K562 (cell line): Measurements from ENCODE around the gene ABT1. TPM values are rescaled to one million over a fixed set of nuclear protein-coding genes. Genes with fewer than 3 reads are reported as not detected.

Experiments
- ATAC-seq: fragments of 200-7000 bp; cut with Tn5 transposase; 3 replicates; pipeline ENCODE4 v1.9.1; 2020; ENCODE audit warnings: moderate library complexity
- BruUV-seq: library from RNA; stranded (reverse); fragments of 400-500 nt; replicated peaks from 2 replicates; lab custom pipeline; 2021; lab: Mats Ljungman, UMichigan
- CTCF ChIA-PET: fragments of 300-600 bp; formaldehyde crosslinking; extraction: SDS; loops from one replicate; lab custom pipeline; 2021; ENCODE audit warnings: low intra/inter-chr PET ratio; lab: Yijun Ruan, JAX
- POLR2A ChIA-PET: fragments of 300-600, 350-650 bp; sonication (Branson Sonifier 250); formaldehyde crosslinking; extraction: SDS; loops from one replicate; lab custom pipeline; 2021; ENCODE audit warnings: antibody characterized with exemption, inconsistent platforms; lab: Yijun Ruan, JAX
- DNase-seq, 4 experiments: peaks; one replicate each; pipeline versions ENCODE4 v3.0.0 to v3.0.0-alpha.2; 2011 to 2018; ENCODE audit warnings: low spot score in 3 of 4, mixed read lengths in 3 of 4; ENCODE audit errors: extremely low read depth in 1 of 4
- FAIRE-seq: peaks from 2 replicates; lab custom pipeline; 2011; peaks lifted over from hg19 to GRCh38; lab: Jason Lieb, UNC
- H2AFZ ChIP-seq: 2 replicates; pipeline ENCODE4 v1.6.0; 2011; ENCODE audit warnings: low read depth, low read length, control low read depth, inconsistent platforms
- H3K27ac ChIP-seq: fragments of 200-600 bp; 3 replicates; pipeline ENCODE4 v1.8.0; 2011; ENCODE audit warnings: low read depth, mild to moderate bottlenecking, control low read depth, inconsistent platforms, low read length, moderate library complexity, mixed read lengths; ENCODE audit errors: extremely low read depth
- H3K27me3 ChIP-seq, 2 experiments: fragments of 300-600 bp in 1 of 2; 2 replicates in 1 of 2; 3 replicates in 1 of 2; pipeline versions ENCODE4 v1.6.0 to v1.8.0; 2011; ENCODE audit warnings: inconsistent platforms in 2 of 2, low read length in 2 of 2, mild to moderate bottlenecking in 1 of 2, mixed read lengths in 1 of 2, moderate library complexity in 1 of 2; ENCODE audit not compliant: control insufficient read depth in 2 of 2, insufficient read depth in 2 of 2
- H3K36me3 ChIP-seq: fragments of 300-600 bp; 3 replicates; pipeline ENCODE4 v1.8.0; 2011; ENCODE audit warnings: mild to moderate bottlenecking, low read length, inconsistent platforms; ENCODE audit not compliant: control insufficient read depth, insufficient read depth
- H3K4me1 ChIP-seq, 2 experiments: fragments of 200-600 bp in 1 of 2; replicated peaks in 1 of 2; 2 replicates in 1 of 2; 3 replicates in 1 of 2; pipeline versions ENCODE4 v1.5.1 to v1.8.0; 2011; ENCODE audit warnings: inconsistent platforms in 2 of 2, low read length in 2 of 2, mild to moderate bottlenecking in 1 of 2, mixed read lengths in 1 of 2, moderate library complexity in 1 of 2; ENCODE audit not compliant: control insufficient read depth in 2 of 2, insufficient read depth in 2 of 2
- H3K4me2 ChIP-seq: 2 replicates; pipeline ENCODE4 v1.6.1; 2011; ENCODE audit warnings: low read length, control low read depth, inconsistent platforms, mixed read lengths; ENCODE audit not compliant: insufficient read depth
- H3K4me3 ChIP-seq: fragments of 200-600 bp; sonication (generic), shearing (Covaris generic); 2 replicates; pipeline ENCODE4 v1.5.1; 2016; ENCODE audit warnings: control low read depth, inconsistent platforms
- H3K79me2 ChIP-seq: fragments of 200-600 bp; 3 replicates; pipeline ENCODE4 v1.8.0; 2011; ENCODE audit warnings: low read length, inconsistent platforms; ENCODE audit not compliant: control insufficient read depth, insufficient read depth
- H3K9ac ChIP-seq, 2 experiments: 2 replicates each; pipeline versions ENCODE4 v1.6.0 to v1.6.1; 2011; ENCODE audit warnings: low read depth in 2 of 2, low read length in 2 of 2, control low read depth in 1 of 2, inconsistent platforms in 1 of 2, mild to moderate bottlenecking in 1 of 2, mixed read lengths in 1 of 2; ENCODE audit not compliant: insufficient read depth in 1 of 2
- H3K9me1 ChIP-seq: one replicate; pipeline ENCODE4 v1.6.0; 2011; ENCODE audit warnings: inconsistent platforms, mild to moderate bottlenecking, low read length, moderate library complexity; ENCODE audit not compliant: control insufficient read depth, insufficient read depth
- H3K9me3 ChIP-seq: replicated peaks from 2 replicates; pipeline ENCODE4 v1.5.1; 2011; ENCODE audit warnings: low read depth, low read length, inconsistent platforms; ENCODE audit not compliant: control insufficient read depth, insufficient read depth
- H4K20me1 ChIP-seq: replicated peaks from 2 replicates; pipeline ENCODE4 v1.6.1; 2011; ENCODE audit warnings: low read length, inconsistent platforms, mixed read lengths; ENCODE audit not compliant: control insufficient read depth, insufficient read depth
- ADNP ChIP-seq: fragments of 200-800 bp; sonication (Bioruptor generic); IDR thresholded peaks from 2 replicates; pipeline ENCODE4 v1.6.1; 2016; ENCODE audit warnings: missing genetic modification characterization, missing compliant biosample characterization
- DDX20 ChIP-seq: fragments of 450-650 bp; IDR thresholded peaks from 2 replicates; pipeline ENCODE4 v1.6.1; 2016; ENCODE audit warnings: missing genetic modification characterization, low read depth, mild to moderate bottlenecking, missing compliant biosample characterization, moderate library complexity
- DMBX1 ChIP-seq: fragments of 250-450 bp; sonication (Bioruptor Pico); IDR thresholded peaks from 2 replicates; pipeline ENCODE4 v1.8.0; 2022; ENCODE audit warnings: inconsistent platforms, mild to moderate bottlenecking, moderate library complexity, borderline replicate concordance
- ERF ChIP-seq: fragments of 450-650 bp; formaldehyde crosslinking; IDR thresholded peaks from 2 replicates; pipeline ENCODE4 v1.4.0; 2020; ENCODE audit warnings: mild to moderate bottlenecking, mixed read lengths
- HDAC1 ChIP-seq, 2 experiments: fragments of 450-650 bp; IDR thresholded peaks; 2 replicates each; pipeline ENCODE4 v1.6.1; 2016 to 2017; ENCODE audit warnings: inconsistent platforms in 1 of 2, mild to moderate bottlenecking in 1 of 2, moderate library complexity in 1 of 2
- KDM4B ChIP-seq, 2 experiments: fragments of 450-650 bp in 1 of 2; sonication (generic) in 1 of 2; IDR thresholded peaks; 2 replicates each; pipeline ENCODE4 v1.6.1; 2016 to 2017; ENCODE audit warnings: borderline replicate concordance in 2 of 2, antibody characterized with exemption in 1 of 2, low read depth in 1 of 2, mild to moderate bottlenecking in 1 of 2
- MAZ ChIP-seq, 2 experiments: fragments of 450-650 bp in 1 of 2; sonication (generic) in 1 of 2; formaldehyde crosslinking; IDR thresholded peaks in 1 of 2; conservative IDR thresholded peaks in 1 of 2; 2 replicates each; pipeline versions ENCODE4 v1.4.0 to v1.5.0; 2020; ENCODE audit warnings: mild to moderate bottlenecking in 1 of 2, missing genetic modification reagents in 1 of 2
- SMAD1 ChIP-seq: fragments of 150-350 bp; IDR thresholded peaks from 2 replicates; pipeline ENCODE4 v1.6.1; 2014; ENCODE audit warnings: low read length, low read depth; ENCODE audit not compliant: partially characterized antibody
- SRSF7 ChIP-seq: fragments of 200-400 bp; formaldehyde crosslinking; optimal IDR thresholded peaks from 2 replicates; pipeline ENCODE3; 2017; ENCODE audit warnings: mild to moderate bottlenecking, low read depth, low read length
- TBP ChIP-seq: optimal IDR thresholded peaks from 2 replicates; pipeline ENCODE3; 2011; ENCODE audit warnings: low read depth, low read length, improper control_type of control experiment
- ZEB2 ChIP-seq: fragments of 450-650 bp; IDR thresholded peaks from 2 replicates; pipeline ENCODE4 v1.6.1; 2016
- WGBS: fragments of 100-300 bp; shearing (Covaris generic); methylation state at CpG from one replicate; pipeline ENCODE4 v1.1.6; 2016; ENCODE audit warnings: low coverage, mixed read lengths; ENCODE audit not compliant: insufficient coverage; ENCODE audit errors: missing lambda C conversion rate; 5-methylcytosine and 5-hydroxymethylcytosine counted together
- in situ Hi-C: fragments of 300-500 bp; cut with MboI; formaldehyde crosslinking; loops from 4 replicates; pipeline ENCODE4 v1.15.0; 2018; ENCODE audit warnings: inconsistent platforms, mixed read lengths
- intact Hi-C: fragments of 100-400 bp; cut with micrococcal nuclease; formaldehyde crosslinking; loops from 2 replicates; pipeline ENCODE4 v1.14.2; 2022
- polyA plus RNA-seq, 8 experiments: library from polyadenylated mRNA; depleted of rRNA in 4 of 8; stranded (reverse) in 5 of 8; unstranded in 3 of 8; fragments of >200 nt; fragmentation: Nextera tagmentation in 2 of 8; fragmentation: Illumina TruSeq in 1 of 8; extraction: Ambion mirVana in 2 of 8; extraction: Trizol in 1 of 8; gene quantifications; 2 replicates each; pipeline versions ENCODE4 v1.2.1 to v1.2.3, GENCODE V29; 2011 to 2014; ENCODE audit warnings: inconsistent platforms in 1 of 8, missing spikeins in 1 of 8
- total RNA-seq, 7 experiments: library from RNA; depleted of rRNA in 6 of 7; stranded (reverse); fragments of >200 nt in 6 of 7; fragmentation: Illumina TruSeq in 2 of 7; extraction: Trizol in 2 of 7; gene quantifications; 2 replicates each; pipeline versions ENCODE4 v1.2.1 to v1.2.3, GENCODE V29; 2011 to 2021; ENCODE audit warnings: low replicate concordance in 1 of 7
- TF ChIP-seq, protein P1 (sequence below): sonication (generic); formaldehyde crosslinking; IDR thresholded peaks from 2 replicates; pipeline ENCODE4 v1.8.1; 2023; ENCODE audit warnings: mild to moderate bottlenecking, missing genetic modification reagents
- TF ChIP-seq, protein P2 (sequence below): fragments of 250-450 bp; sonication (Bioruptor Pico); IDR thresholded peaks from 2 replicates; pipeline ENCODE4 v1.4.0; 2020; ENCODE audit warnings: borderline replicate concordance
- TF ChIP-seq, protein P3 (sequence below): fragments of 450-650 bp; IDR thresholded peaks from 2 replicates; pipeline ENCODE4 v1.7.0; 2016; ENCODE audit warnings: borderline replicate concordance

ABT1 gene
- total and polyA plus RNA-seq, 9 of the 15 experiments (the other 6 are each of a cell fraction or from before 2014, with no cell fraction given): 8.8 to 52.7 (median 40.7) TPM

DNA sequence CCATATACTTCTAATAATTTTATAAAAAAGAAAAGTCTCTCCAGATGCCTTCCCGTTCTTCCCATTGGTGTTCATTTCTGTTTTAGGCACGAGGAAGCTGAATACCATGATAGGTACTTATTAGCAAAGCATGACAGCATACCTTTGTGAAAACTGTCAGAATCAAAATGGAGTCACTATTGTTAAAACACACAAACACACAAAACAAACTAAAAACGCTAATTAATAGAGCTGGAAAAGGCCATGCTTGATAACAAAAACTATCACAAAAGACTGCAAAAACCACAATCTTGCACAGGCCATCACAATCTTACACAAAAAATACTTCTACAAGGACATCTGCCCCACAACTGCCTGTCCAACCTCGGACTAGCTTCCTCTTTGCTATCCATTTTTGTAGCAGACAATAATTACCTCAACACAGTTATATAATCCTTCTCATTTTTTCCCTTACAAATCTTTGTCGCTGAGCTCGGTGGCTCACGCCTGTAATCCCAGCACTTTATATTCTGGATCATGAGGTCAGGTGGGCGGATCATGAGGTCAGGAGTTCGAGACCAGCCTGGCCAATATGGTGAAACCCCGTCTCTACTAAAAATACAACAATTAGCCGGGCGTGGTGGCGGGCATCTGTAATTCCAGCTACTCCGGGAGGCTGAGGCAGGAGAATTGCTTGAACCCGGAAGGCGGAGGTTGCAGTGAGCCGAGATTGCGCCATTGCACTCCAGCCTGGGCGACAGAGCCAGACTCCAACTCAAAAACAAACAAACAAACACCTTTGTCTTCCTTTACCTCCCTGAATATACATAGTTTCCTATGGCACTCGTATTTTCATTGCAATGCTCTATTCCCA is 3.2 kb upstream of the ABT1 start:
- ATAC-seq: 0 out of 3 replicates have a peak, but pooled peaks have one; percentile 1
- no peaks in the 10 kb centered on the region for H3K9me3 ChIP-seq
- no peak for TF ChIP-seq SMAD1
- TF ChIP-seq KDM4B (IDR thresholded peaks at IDR 0.05; ENCODE audit: borderline replicate concordance in 2 of 2, low read depth in 1 of 2): no peak
- TF ChIP-seq, protein P1, sequence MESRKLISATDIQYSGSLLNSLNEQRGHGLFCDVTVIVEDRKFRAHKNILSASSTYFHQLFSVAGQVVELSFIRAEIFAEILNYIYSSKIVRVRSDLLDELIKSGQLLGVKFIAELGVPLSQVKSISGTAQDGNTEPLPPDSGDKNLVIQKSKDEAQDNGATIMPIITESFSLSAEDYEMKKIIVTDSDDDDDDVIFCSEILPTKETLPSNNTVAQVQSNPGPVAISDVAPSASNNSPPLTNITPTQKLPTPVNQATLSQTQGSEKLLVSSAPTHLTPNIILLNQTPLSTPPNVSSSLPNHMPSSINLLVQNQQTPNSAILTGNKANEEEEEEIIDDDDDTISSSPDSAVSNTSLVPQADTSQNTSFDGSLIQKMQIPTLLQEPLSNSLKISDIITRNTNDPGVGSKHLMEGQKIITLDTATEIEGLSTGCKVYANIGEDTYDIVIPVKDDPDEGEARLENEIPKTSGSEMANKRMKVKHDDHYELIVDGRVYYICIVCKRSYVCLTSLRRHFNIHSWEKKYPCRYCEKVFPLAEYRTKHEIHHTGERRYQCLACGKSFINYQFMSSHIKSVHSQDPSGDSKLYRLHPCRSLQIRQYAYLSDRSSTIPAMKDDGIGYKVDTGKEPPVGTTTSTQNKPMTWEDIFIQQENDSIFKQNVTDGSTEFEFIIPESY: peak; percentile 79
- TF ChIP-seq DMBX1 (CRISPR knock-in tag): peak; percentile 87
- no peak; a peak in 1 of 4 replicates for TF ChIP-seq MAZ (CRISPR knock-in tag; conservative IDR thresholded peaks at IDR 0.05 in 1 of 2, IDR thresholded peaks at IDR 0.05 in 1 of 2)
- peak in 1 of 2 experiments; percentile 39; a peak in 1 of 4 replicates for TF ChIP-seq HDAC1 (IDR thresholded peaks at IDR 0.05)
- TF ChIP-seq TBP: peak; percentile 56
- TF ChIP-seq, protein P2, sequence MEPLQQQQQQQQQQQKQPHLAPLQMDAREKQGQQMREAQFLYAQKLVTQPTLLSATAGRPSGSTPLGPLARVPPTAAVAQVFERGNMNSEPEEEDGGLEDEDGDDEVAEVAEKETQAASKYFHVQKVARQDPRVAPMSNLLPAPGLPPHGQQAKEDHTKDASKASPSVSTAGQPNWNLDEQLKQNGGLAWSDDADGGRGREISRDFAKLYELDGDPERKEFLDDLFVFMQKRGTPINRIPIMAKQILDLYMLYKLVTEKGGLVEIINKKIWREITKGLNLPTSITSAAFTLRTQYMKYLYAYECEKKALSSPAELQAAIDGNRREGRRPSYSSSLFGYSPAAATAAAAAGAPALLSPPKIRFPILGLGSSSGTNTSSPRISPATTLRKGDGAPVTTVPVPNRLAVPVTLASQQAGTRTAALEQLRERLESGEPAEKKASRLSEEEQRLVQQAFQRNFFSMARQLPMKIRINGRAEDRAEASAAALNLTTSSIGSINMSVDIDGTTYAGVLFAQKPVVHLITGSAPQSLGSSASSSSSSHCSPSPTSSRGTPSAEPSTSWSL (CRISPR knock-in tag): no peak
- TF ChIP-seq ZEB2: 0 out of 2 replicates have a peak, but pooled peaks have one; percentile 28
- peak; percentile 98 for TF ChIP-seq ADNP (tag)
- TF ChIP-seq ERF (CRISPR knock-in tag): no peak
- TF ChIP-seq DDX20 (tag): peak; percentile 89
- TF ChIP-seq, protein P3, sequence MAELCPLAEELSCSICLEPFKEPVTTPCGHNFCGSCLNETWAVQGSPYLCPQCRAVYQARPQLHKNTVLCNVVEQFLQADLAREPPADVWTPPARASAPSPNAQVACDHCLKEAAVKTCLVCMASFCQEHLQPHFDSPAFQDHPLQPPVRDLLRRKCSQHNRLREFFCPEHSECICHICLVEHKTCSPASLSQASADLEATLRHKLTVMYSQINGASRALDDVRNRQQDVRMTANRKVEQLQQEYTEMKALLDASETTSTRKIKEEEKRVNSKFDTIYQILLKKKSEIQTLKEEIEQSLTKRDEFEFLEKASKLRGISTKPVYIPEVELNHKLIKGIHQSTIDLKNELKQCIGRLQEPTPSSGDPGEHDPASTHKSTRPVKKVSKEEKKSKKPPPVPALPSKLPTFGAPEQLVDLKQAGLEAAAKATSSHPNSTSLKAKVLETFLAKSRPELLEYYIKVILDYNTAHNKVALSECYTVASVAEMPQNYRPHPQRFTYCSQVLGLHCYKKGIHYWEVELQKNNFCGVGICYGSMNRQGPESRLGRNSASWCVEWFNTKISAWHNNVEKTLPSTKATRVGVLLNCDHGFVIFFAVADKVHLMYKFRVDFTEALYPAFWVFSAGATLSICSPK: no peak
- TF ChIP-seq SRSF7: no peak

More for the DNA sequence above, 3.2 kb upstream of the ABT1 start:
- in situ Hi-C loops: loop anchor here (10.0 kb wide), 1 partner anchor 529 kb away; no protein-coding TSS in a partner anchor
- Histone ChIP-seq H3K79me2 (peaks cover 19% of the 10 kb centered on the region), H2AFZ (peak overlapping the region; percentile 89), H3K4me1 (peaks cover 16 to 18% of the 10 kb centered on the region in 2 experiments; a peak in 4 of 5 replicates), H4K20me1 (no peaks in the 10 kb centered on the region), H3K9me1 (no peaks in the 10 kb centered on the region), H3K9ac (peak overlapping the region; percentile 59 to 94; a peak in 3 of 4 replicates), H3K4me2 (peak overlapping the region; percentile 79), H3K27ac (peak overlapping the region; percentile 52; the same call in 2 of the 3 replicates), H3K4me3 (peak overlapping the region; percentile 91), H3K27me3 (no peaks in the 10 kb centered on the region), H3K36me3 (peaks cover 7% of the 10 kb centered on the region)
- POLR2A ChIA-PET: interaction anchor here (0.5 to 7.6 kb wide), 16 partner anchors 20 to 567 kb away, joined by 3 to 141 read pairs (median 4); a partner anchor contains a TSS
- peak; percentile 78 for FAIRE-seq
- peak in 1 of 4 experiments; percentile 64 for DNase-seq
- intact Hi-C loops: loop anchor here (2.0 kb wide), 2 partner anchors 73 to 419 kb away; no protein-coding TSS in a partner anchor
- 11% methylated on average over 20 of the region's 20 CpGs for WGBS
- BruUV-seq: no TSS peak
- CTCF ChIA-PET: interaction anchor here (0.9 to 1.7 kb wide), 3 partner anchors 21 to 529 kb away, joined by 3 to 6 read pairs (median 4); no protein-coding TSS in a partner anchor
